CD4-positive, alpha-beta T cell treated with Interleukin-15 for 4 hours (primary cell): ENCODE data around the gene TTLL13.
A peak's percentile ranks its signal among the peaks of the same experiment; 100 is the strongest.
"Not testable (repeated sequence)": the region's sequence is repeated elsewhere in the genome, so short reads cannot be mapped to it uniquely, and the experiment has no call there.

Source experiments
- DNase-seq: peaks from one replicate; pipeline ENCODE4 v3.0.0-alpha.2; 2020; ENCODE audit warnings: low spot score

The TTLL13 gene

GRCh38 chr15:90234096-90234988 is 15.0 kb upstream of the TTLL13 start, which contains the start of gene GDPGP1:
Gene GDPGP1 (plus strand): TSS chr15:90234209. CDS start chr15:90240909, 6,700 bp downstream.
- DNase-seq, result no peak

- no peak for DNase-seq
These were observed 10.0 kb upstream of the TTLL13 start for GRCh38 chr15:90239371-90239770.

- no peak for DNase-seq
These were observed 8.5 kb upstream of the TTLL13 start for GRCh38 chr15:90240856-90241255.

- no peak for DNase-seq
These were observed 7.8 kb upstream of the TTLL13 start for GRCh38 chr15:90241343-90242192.

- DNase-seq, result no peak
These were observed 5.3 kb upstream of the TTLL13 start for GRCh38 chr15:90243943-90244639.

DNA sequence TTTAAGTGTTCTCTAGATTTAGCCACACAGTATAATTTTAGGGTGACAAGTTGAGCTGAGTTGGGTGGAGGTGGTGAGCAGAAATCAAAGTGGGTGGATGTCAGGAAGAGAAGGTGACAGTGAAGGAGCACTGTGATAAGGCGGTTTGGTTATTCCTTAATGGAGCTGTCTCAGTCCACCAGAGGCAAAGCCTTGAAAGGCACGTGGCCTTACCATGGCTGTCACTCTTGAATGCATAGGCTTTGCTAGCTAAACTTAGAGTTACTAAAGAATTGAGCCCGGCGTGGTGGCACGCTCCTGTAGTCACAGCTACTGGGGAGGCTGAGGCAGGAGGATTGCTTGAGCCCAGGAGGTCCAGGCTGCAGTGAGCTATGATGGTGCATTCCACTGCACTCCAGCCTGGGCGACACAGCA is 560 bp upstream of the TTLL13 start:
- DNase-seq, result no peak

GRCh38 chr15:90257776-90258175 is 8.4 kb downstream of the TTLL13 start:
- DNase-seq, result no peak

- no peak for DNase-seq
These were observed 10.2 kb downstream of the TTLL13 start for GRCh38 chr15:90259524-90259923.

DNA sequence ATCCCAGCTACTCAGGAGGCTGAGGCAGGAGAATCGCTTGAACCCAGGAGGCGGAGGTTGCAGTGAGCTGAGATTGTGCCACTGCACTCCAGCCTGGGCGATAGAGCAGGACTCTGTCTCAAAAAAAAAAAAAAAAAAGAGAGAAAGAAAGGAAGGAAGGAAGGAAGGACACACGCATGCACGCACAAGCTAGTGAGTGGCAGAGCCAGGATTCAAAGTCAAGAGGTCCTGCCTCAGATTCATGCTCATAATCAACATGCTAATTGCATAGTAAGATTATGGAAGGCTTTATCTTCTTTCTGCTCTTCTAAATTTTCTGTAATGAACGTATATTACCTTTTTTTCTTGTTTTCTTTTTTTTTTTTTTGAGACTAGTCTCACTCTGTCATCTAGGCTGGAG is 11.4 kb downstream of the TTLL13 start:
- DNase-seq, result not testable (repeated sequence)

DNA sequence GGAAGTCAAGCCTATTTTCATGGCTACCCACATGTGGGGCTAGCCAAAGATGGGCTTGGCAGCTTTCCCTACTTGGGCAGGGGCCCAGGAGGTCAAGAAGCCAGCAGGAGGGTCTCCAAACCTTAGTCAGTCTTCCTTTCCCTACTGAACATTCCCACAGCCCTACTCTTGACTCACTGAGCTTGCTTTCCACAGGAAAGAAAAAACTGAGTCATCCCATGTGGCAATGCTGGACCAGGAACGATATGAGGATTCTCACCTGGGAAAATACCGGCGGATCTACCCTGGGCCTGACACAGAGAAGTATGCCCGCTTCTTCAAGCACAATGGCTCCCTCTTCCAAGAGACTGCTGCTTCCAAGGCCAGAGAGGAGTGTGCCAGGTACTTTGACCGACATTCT is 12.5 kb downstream of the TTLL13 start:
- no peak for DNase-seq

DNA sequence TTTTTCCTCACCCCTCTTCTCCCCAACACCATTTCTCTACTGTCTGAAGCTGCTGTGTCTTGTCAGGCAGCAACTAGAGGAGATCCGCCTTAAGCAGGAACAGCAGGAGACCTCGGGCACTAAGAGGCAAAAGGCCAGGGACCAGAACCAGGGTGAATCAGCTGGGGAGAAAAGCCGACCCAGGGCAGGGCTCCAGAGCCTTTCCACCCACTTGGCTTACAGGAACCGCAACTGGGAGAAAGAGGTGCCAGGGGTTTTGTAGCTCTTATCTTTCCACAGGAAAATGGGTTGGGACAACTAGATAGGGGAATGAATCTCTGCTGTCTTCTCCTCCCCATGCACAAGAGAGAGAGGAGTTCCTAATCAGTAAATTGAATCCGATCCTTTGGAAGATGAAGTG is 13.1 kb downstream of the TTLL13 start:
- no peak for DNase-seq

- peak; percentile 29 for DNase-seq
These were observed 15.3 kb downstream of the TTLL13 start for GRCh38 chr15:90264671-90265070.

DNA sequence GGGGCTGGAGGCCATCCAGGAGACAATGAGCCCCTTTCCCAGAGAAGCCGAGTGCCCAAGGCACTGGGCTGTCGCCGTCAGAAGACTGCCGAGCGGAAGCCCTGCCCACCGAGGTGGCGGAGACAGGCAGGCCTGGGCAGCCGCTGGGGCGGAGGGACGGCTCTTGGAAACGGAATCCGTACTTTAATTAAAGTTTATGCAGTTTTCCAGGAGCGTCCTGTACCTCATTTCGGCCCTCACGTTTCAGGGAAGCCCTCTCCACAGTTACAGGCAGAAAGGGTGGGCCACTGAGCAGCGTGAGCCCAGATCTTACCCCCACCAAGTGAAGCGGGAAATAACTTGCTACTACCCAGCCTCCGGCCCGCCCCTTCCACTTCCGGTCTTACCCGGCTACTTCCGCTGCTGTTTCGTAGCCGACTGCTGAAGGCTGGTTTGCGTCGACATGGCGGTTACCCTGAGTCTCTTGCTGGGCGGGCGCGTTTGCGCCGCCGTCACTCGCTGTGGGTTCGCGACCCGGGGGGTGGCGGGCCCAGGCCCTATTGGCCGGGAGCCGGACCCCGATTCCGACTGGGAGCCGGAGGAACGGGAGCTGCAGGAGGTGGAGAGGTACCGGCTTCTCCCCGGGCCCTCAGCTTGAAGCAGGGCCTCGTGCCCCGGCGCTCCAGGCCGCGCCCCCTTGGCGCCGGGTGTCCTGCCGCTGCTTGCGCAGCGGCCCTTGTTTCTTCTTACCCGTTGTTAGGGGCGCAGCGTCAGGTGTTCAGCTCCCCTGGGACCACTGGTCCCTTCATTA is 16.1 kb downstream of the TTLL13 start, which contains the start of gene NGRN:
Gene NGRN (plus strand): TSS at position 402 of the 790 bp plus-strand sequence. CDS start 41 bp downstream, at position 443.
- DNase-seq, result peak; percentile 90

- peak; percentile 29 for DNase-seq
These were observed 16.7 kb downstream of the TTLL13 start for GRCh38 chr15:90266061-90266431.

GRCh38 chr15:90266485-90266884 is 17.1 kb downstream of the TTLL13 start:
- peak; percentile 26 for DNase-seq

- no peak for DNase-seq
These were observed 19.1 kb downstream of the TTLL13 start for GRCh38 chr15:90268415-90268814.

DNA sequence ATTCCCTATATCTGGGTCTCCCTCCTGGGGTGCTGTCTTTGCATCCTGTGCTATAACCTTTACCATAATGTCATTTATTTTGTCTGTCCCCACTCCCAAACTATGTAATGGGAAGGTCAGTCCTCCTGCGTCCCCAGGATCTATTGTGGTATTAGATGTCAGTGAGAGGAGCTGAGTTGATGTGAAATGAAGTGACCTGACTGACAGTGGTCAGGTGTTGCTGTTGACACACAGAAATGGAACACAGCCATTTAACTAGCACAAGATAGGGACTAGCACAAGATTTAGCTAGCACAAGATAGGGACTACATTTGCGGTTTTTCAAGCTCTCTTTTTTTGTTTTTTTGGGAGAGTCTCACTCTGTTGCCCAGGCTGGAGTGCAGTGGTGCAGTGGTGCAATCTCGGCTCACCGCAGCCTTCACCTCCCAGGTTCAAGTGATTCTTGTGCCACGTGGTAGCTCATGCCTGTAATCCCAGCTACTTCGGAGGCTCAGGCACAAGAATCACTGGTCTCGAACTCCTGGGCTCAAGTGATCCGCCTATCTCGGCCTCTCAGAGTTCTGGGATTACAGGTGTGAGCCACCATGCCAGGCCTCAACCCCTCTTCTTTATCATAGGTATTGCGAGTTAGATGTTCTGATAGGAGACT is 21.3 kb downstream of the TTLL13 start:
- DNase-seq, result no peak

DNA sequence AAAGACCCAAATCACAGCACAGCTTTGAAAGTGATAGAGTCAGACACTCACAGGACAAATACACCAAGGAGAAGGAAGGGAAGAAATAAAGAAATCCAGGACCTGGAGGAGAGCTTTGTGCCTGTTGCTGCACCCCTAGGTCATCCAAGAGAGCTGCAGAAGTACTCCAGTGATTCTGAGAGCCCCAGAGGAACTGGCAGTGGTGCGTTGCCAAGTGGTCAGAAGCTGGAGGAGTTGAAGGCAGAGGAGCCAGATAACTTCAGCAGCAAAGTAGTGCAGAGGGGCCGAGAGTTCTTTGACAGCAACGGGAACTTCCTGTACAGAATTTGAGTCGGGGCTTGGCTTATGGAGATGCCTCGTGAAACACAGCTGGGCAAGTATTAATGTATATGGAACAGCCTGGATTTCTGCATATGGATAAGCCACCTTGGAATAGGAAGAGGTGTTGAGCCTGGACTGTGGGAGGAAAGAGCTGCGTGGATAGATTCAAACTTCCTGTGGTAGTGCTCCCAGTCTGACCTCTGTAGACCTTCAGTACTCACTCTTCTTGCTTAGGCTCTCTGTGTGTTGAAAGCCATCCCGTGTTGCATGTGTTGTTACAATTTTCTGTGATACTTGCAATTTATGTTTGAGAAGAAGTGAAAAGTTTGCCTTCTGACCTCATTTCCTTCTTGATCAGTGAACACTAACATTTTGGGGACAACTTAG is 22.3 kb downstream of the TTLL13 start:
- DNase-seq, result no peak

- not testable (repeated sequence) for DNase-seq
These were observed 29.1 kb downstream of the TTLL13 start for GRCh38 chr15:90278467-90278866.

DNA sequence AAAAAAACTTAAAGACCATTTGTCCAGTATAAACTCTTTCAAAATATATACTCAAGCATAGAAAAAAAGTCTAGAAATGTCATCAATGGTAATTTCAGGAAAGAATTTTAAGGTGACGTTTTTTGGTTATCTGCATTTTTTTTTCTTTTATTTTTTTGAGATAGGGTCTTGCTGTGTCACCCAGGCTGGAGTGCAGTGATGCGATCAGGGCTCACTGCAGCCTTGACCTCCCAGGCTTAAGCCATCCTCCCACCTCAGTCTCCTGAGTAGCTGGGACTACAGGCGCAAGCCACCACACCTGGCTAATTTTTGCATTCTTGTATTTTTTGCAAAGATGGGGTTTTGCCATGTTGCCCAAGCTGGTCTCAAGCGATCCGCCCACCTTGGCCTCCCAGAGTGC is 31.4 kb downstream of the TTLL13 start:
- DNase-seq, result not testable (repeated sequence)
